HG03565 (cell line): Measurements from ENCODE around the gene RACK1.
"Not testable (repeated sequence)": the region's sequence is repeated elsewhere in the genome, so short reads cannot be mapped to it uniquely, and the experiment has no call there.

ENCODE experiments used
- ATAC-seq: cut with Tn5 transposase; IDR thresholded peaks from one replicate; pipeline ENCODE4 v1.9.1; 2021; ENCODE audit warnings: mild to moderate bottlenecking, moderate library complexity; ENCODE audit not compliant: unreplicated experiment

The RACK1 gene

GRCh38 chr5:181243564-181244343 is at the start of gene RACK1:
Gene RACK1 (minus strand): TSS chr5:181243906. CDS start chr5:181243800, 106 bp downstream.
- peak; percentile 50 for ATAC-seq

- ATAC-seq, result peak; percentile 57
These were observed 43.6 kb upstream of the RACK1 start for GRCh38 chr5:181287331-181287730.

- ATAC-seq, result not testable (repeated sequence)
These were observed 42.4 kb upstream of the RACK1 start for GRCh38 chr5:181285962-181286705.

GRCh38 chr5:181283841-181284755 is 40.4 kb upstream of the RACK1 start:
- not testable (repeated sequence) for ATAC-seq

GRCh38 chr5:181283347-181283746 is 39.6 kb upstream of the RACK1 start:
- no peak for ATAC-seq

- no peak for ATAC-seq
These were observed 39.2 kb upstream of the RACK1 start for GRCh38 chr5:181282874-181283273.

- ATAC-seq, result not testable (repeated sequence)
These were observed 38.7 kb upstream of the RACK1 start for GRCh38 chr5:181282415-181282814.

- no peak for ATAC-seq
These were observed 38.2 kb upstream of the RACK1 start for GRCh38 chr5:181281984-181282316.

GRCh38 chr5:181281077-181281983 is 37.6 kb upstream of the RACK1 start:
- ATAC-seq, result no peak

GRCh38 chr5:181280251-181280762 is 36.6 kb upstream of the RACK1 start:
- ATAC-seq, result no peak

GRCh38 chr5:181273433-181273744 is 29.7 kb upstream of the RACK1 start:
- ATAC-seq, result not testable (repeated sequence)

- no peak for ATAC-seq
These were observed 27.4 kb upstream of the RACK1 start for GRCh38 chr5:181271081-181271480.

- not testable (repeated sequence) for ATAC-seq
These were observed 24.2 kb upstream of the RACK1 start for GRCh38 chr5:181267907-181268306.

- ATAC-seq, result not testable (repeated sequence)
These were observed 23.7 kb upstream of the RACK1 start for GRCh38 chr5:181267291-181267904.

- ATAC-seq, result no peak
These were observed 21.5 kb upstream of the RACK1 start for GRCh38 chr5:181265092-181265671.

GRCh38 chr5:181263633-181264032 is 19.9 kb upstream of the RACK1 start:
- no peak for ATAC-seq

- ATAC-seq, result peak; percentile 40
These were observed 17.8 kb upstream of the RACK1 start for GRCh38 chr5:181261320-181262049.

- ATAC-seq, result peak; percentile 76
These were observed 17.1 kb upstream of the RACK1 start, which contains the start of gene TRIM52 for GRCh38 chr5:181260720-181261319. Gene TRIM52 (minus strand): TSS chr5:181261143. CDS start chr5:181260813, 330 bp downstream.
